NCI-H748 treated with DMSO at 0.1 percent for 48 hours (cell line): ENCODE measurements around the gene CCL24.
"Not testable (repeated sequence)": the region's sequence is repeated elsewhere in the genome, so short reads cannot be mapped to it uniquely, and the experiment has no call there.

Experiments
- DNase-seq: peaks from one replicate; lab custom pipeline; 2025; lab: John Stamatoyannopoulos, UW

Gene CCL24

GRCh38 chr7:75780647-75781273 is 32.8 kb downstream of the CCL24 start:
- not testable (repeated sequence) for DNase-seq

- DNase-seq = not testable (repeated sequence)
Measured at GRCh38 chr7:75779516-75779915, 34.1 kb downstream of the CCL24 start.

DNA sequence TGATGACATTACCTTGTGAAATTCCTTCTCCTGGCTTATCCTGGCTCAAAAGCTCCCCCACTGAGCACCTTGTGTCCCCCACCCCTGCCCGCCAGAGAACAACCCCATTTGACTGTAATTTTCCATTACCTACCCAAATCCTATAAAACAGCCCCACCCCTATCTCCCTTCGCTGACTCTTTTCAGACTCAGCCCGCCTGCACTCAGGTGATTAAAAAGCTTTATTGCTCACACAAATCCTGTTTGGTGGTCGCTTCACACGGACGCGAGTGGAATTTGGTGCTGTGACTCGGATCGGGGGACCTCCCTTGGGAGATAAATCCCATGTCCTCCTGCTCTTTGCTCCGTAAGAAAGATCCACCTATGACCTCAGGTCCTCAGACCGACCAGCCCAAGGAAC is 34.6 kb downstream of the CCL24 start:
- DNase-seq = not testable (repeated sequence)

DNA sequence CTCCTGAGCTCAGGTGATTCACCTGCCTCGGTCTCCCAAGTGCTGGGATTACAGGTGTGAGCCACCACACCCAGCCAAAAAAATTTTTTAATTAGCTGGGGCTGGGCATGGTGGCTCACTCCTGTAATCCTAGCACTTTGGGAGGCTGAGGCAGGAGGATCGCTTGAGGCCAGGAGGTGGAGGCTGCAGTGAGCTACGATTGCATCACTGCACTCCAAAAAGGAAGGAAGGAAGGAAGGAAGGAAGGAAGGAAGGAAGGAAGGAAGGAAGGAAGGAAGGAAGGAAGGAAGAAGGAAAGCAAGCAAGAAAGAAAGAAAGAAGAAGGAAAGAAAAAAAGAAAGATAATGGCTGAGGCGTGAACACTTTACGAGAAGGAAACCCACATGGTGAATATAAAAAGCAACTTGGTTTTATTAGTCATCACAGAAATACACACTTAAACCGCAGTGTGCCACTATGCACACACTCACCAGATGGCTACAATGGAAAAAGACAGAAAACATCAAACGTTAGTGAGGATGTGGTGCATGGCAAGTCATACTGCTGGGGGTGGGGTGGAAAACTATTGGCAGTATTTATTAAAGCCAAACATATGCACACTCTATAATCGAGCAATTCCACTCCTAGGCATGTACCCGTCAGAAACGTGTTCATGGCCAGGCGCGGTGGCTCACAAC is 37.2 kb downstream of the CCL24 start:
- no peak for DNase-seq

GRCh38 chr7:75773958-75774357 is 39.6 kb downstream of the CCL24 start:
- DNase-seq = not testable (repeated sequence)

DNA sequence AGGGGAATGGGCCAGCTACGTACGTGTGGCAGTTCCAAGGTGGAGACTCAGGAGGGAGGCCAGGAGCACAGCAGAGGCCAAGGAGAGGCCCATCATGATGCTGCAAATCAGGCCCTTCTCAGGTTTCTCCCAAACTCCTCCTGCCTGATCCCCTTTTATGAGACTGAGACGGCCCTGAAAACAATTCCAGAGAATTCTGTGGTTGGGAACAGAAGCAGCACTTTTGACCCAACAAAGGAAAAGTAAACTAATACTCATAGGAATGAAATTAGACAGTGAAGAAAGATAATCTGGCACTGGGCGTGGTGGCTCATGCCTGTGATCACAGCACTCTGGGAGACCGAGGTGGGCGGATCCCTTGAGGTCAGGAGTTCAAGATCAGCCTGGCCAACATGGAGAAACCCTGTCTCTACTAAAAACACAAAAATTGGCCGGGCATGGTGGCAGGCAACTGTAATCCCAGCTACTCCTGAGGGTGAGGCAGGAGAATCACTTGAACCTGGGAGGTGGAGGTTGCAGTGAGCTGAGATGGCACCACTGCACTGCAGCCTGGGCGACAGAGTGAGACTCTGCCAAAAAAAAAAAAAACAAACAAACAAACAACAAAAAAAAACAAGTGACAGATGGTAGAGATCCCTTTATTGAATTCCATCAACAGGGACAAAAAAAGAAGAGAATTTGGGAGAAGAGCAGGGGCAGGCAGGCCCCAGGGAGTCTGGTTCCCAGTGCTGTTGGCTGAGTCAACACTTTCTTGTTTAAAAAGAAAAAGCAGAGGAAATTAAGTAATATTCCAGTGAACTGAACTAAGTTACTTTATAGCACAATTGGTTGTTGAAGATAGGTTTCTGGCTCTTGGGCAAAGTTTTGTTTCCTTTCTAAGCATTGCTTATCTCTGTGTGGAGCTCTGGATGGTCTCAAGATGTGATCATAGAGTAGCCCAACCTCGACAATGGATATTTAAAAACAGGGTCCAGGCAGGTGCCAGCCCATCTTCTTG is 41.2 kb downstream of the CCL24 start, which contains the start of gene CCL26:
CCL26 (minus strand) TSS at position 131 of the 997 bp plus-strand sequence; CDS start at position 96, 35 bp downstream.
- DNase-seq = no peak

DNA sequence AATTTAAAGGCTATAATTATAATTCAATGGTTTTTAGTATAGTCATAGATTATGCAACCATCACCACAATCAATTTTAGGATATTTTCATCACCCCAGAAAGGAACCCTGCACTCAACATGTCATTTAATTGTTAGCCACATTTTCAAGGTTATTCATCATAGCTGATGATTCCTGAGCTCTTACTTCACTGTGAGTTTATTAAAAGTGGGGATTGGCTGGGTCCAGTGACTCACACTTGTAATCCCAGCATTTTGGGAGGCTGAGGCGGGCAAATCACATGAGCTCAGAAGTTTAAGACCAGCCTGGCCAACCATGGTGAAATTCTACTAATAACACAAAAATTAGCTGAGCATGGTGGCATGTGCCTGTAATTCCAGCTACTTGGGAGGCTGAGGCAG is 42.4 kb downstream of the CCL24 start:
- no peak for DNase-seq

DNA sequence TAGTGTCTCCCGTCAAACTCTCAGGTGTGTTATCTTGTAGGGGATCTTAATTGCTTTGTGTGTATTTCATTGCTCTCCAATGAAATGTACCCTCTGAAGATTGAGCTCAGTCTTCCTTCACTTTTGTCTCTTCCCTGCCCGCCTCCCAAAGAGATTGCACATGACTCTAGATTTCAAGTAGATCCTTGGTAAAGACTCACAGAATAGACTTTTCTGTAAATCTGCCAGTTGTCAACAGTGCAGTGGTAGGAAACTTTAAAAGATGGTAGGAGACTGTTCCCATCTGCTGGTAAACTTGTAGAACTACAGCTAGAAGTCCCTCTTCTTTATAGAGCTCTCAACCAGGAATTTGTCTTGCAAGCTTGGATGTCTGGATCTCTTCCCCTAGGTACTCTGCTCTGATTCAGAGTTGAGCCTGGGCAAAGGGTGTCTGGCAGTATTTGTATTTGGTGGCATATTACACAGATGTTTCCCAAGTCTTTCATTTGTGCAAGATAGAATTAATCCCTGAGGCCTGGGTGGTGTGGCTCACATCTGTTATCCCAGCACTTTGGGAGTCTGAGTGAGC is 51.2 kb downstream of the CCL24 start:
- DNase-seq = peak; percentile 39

- DNase-seq = not testable (repeated sequence)
Measured at GRCh38 chr7:75761801-75762200, 51.8 kb downstream of the CCL24 start.
